ENCODE measurements around the gene EMILIN1.
A peak's percentile ranks its signal among the peaks of the same experiment; 100 is the strongest.

EMILIN1 gene

DNA sequence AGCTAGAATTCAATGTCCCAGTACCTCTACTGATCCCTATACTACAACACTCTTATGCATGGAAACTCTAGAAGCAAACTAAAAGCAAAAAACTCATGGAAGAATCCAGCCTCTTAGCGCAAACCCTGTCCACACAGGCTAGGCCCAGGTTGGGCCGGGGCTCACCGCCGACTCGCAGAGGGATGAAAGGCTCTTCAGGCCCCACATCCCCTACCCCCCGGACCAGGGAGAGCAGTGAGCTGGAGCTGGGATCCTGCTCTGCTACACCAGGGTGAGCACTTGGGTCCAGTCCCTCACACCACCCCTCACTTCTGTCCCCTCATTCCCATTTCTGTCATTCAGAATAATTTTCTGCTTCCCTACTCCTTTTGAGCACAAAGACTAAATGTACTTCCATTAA is 9.0 kb upstream of the EMILIN1 start:
- DNase-seq (ENCODE audit: low read depth): no peak
- no peak for TF ChIP-seq CTCF (IDR thresholded peaks at IDR 0.05; ENCODE audit: insufficient read depth, low read depth, low read length, missing control alignments)
- no peak overlapping the region for H3K4me3 ChIP-seq (ENCODE audit: low read length)

DNA sequence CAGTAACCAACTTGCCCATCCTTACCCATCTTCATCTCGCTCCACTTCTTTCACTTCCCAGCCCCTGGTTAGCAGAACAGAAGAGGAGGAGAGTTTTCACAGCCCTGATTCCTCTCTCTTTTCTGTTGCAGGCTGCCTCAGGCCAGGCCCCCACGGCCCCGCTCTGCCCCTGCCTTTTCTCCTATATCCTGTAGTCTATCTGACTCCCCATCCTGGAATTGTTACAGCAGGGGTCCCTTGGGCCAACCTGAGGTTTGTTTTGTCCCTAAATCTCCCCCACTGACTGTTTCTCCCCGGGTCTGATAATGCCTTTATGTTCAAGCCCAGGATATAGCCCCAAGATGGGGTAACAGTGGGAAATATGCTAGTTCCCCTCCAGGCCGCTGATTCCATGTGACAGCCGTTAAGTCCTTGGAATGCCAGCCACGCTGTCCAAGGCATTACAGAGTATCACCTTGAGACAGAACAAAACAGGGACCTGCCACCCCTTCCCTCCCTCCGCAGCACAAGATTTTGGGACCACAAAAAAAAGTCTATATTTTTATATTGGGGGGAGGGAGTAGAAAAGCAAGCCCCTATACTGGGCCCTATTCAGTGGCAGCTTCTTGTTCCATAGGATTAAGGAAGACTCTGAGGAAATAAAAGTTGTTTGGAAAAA is 8.3 kb upstream of the EMILIN1 start:
- H3K4me3 ChIP-seq (ENCODE audit: low read length): peak overlapping the region; percentile 99
- no peak for DNase-seq (ENCODE audit: low read depth)
- no peak for TF ChIP-seq CTCF (IDR thresholded peaks at IDR 0.05; ENCODE audit: insufficient read depth, low read depth, low read length, missing control alignments)

GRCh38 chr2:27070653-27071276 is 7.7 kb upstream of the EMILIN1 start:
- no peak for DNase-seq (ENCODE audit: low read depth)
- TF ChIP-seq CTCF (IDR thresholded peaks at IDR 0.05; ENCODE audit: insufficient read depth, low read depth, low read length, missing control alignments): no peak
- H3K4me3 ChIP-seq (ENCODE audit: low read length): peak overlapping the region; percentile 99

DNA sequence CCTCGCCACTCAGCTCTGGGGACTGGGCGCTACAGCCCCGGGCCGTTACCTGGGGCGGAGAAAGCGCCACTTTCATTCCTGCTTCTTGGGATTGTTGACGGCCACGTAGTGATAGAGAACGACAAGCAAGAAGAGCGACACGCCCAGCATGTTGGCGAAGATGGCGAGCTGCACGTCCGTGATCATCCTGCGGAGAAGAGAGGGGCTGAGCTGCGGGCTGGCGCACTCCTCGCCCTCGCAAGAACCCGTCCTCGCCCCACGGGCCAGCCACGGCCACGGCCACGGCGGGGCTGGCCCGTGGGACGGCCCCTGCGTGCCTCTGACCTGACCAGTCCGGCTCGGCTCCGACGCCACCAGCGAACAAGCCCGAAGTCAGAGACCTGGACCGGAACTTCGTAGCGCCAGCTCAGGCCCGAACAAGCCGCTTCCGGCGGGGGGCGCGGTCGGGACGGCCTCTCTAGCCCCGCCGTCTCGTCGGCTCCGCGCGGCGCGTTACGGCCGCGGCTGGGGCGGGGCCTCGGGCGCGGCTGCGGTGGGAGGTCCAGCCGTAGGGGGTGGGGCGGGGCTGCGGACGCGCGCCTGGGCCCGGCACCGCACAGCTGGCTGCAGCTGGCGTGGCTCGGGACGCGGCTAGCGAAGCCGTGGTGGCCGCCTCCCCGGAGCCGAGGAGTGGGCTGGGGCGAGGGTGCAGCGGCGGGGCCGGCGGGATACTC is 7.0 kb upstream of the EMILIN1 start, which contains the start of gene OST4:
OST4 (minus strand) TSS at position 378 of the 713 bp plus-strand sequence.
- peak within 1 kb of the TSS; percentile 99 for H3K4me3 ChIP-seq (ENCODE audit: low read length)
- peak; percentile 95 for DNase-seq (ENCODE audit: low read depth)

DNA sequence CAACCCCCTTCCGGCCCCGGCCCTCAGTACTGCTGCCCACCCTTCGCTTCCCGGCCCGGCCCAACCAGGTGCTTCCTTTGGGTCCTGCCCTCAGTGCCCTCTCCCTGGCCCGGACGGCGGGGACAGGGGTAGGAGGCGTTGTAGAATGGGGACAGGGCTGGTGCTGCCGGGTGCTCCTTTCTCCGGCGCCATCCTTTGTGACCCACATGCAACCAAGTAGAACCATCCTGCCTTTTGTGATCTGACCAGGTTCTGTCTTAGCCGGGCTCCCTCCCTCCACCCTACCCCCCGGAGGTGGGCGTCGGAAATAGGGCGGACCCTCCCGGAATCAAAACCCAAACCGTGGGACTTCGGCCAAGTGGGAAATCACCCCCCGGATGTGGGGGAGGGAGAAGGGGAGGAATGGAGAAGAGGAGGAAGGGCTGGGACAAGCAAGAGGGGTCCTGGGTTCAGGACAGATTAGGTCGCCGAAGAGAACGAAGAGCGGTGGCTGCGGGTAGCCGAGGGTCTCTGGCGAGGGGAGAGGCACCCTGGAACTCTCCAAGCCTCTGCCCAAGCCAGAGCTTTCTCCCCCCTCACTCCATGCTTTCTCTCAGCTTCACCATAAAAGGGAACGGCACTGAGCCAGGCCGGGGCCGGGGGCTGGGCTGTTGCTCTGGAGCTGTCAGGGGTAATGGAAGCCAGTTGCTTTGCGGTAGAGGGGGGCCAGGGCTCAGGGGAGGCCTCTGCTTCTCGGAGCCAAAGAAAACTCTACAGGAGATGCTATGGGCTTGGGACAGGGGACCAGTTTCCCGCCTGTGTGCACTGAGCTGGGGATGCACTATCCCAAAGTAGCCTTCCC is 6.2 kb upstream of the EMILIN1 start:
- H3K4me3 ChIP-seq (ENCODE audit: low read length): peak overlapping the region; percentile 60
- no peak for DNase-seq (ENCODE audit: low read depth)
- TF ChIP-seq CTCF (IDR thresholded peaks at IDR 0.05; ENCODE audit: insufficient read depth, low read depth, low read length, missing control alignments): no peak

More for the DNA sequence above, 7.0 kb upstream of the EMILIN1 start, which contains the start of gene OST4:
- no peak for TF ChIP-seq CTCF (IDR thresholded peaks at IDR 0.05; ENCODE audit: insufficient read depth, low read depth, low read length, missing control alignments)

DNA sequence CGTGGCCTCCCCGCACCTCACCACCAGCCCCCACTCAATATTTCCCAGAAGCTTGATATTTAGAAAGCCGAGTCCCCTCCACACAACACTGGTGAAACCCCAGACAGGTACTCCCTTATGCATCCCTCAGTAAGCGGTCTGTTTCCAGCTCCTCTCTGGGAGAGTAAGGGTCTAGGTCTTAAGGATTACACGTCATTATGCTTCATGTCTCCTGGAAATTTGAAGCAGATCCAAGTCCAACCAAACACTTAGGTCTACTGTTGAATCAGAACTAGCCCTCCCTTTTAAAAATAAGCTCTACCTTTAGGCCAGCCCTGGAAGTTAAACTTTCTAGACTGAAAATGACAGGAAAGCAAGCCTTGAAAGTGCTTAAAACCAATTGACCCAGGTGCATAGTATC is 5.5 kb upstream of the EMILIN1 start:
- H3K4me3 ChIP-seq (ENCODE audit: low read length): no peak overlapping the region
- no peak for DNase-seq (ENCODE audit: low read depth)
- no peak for TF ChIP-seq CTCF (IDR thresholded peaks at IDR 0.05; ENCODE audit: insufficient read depth, low read depth, low read length, missing control alignments)
